Nucleus accumbens (tissue), 56 donors: ENCODE measurements around the gene NSD2.
"Not testable (repeated sequence)": the region's sequence is repeated elsewhere in the genome, so short reads cannot be mapped to it uniquely, and the experiment has no call there.

Experiments
- DNase-seq, 56 donors: peaks; one replicate each; lab custom pipeline; 2025; lab: John Stamatoyannopoulos, UW

The NSD2 gene

GRCh38 chr4:2031161-2031560 lies 160.0 kb downstream of the NSD2 start:
- DNase-seq, result not testable (repeated sequence)
